ENCODE results near the gene ZNF710. TPM values are rescaled to one million over a fixed set of nuclear protein-coding genes. Genes with fewer than 3 reads are reported as not detected.

Gene ZNF710
- total RNA-seq, 2 donors from 2014 or later: 18.1 to 34.5 TPM

DNA sequence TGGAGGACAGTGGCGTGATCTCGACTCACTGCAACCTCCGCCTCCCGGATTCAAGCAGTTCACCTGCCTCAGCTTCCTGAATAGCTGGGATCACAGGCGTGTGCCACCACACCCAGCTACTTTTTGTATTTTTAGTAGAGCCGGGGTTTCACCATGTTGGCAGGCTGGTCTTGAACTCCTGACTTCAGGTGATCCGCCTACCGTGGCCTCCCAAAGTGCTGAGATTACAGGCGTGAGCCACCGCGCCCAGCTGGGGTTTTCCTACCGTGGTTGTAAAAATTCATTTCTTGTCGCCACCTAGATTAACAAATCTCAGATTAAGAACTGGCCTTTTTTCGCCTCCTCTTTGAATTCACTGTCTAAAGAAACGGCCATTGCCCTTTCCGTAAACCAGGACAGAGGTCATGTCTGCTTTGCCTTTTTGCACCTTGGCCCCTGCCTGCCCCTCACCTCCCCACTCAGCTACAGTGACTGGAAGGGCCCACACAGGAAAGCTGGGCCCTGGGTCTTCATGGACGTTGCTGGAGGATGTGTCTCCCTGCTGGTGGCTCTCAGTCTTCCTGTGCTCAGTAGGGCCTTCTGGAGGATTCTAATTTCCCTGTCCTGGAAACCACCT, 17.2 kb downstream of the ZNF710 start:
- peak overlapping the region in 1 of 4 donors; percentile 67 for H3K27ac ChIP-seq
- DNase-seq (peak in 1 of 4 donors; percentile 8), ATAC-seq (no peak)
- 93 to 97% methylated on average over 17 of the region's 17 CpGs for WGBS, 2 donors
- H3K27me3 ChIP-seq: no peaks in the 10 kb centered on the region
- no peaks in the 10 kb centered on the region for H3K36me3 ChIP-seq (replicated peaks in 1 of 2; ENCODE audit: insufficient read depth in 1 of 2, low read depth in 2 of 2)
- intact Hi-C loops (cut with DNase I): no loop called here
- no peak overlapping the region for H3K4me3 ChIP-seq
- peaks cover 24% of the 10 kb centered on the region for H3K4me1 ChIP-seq
- TF ChIP-seq POLR2A (IDR thresholded peaks at IDR 0.05): no peak
- TF ChIP-seq, protein P1, sequence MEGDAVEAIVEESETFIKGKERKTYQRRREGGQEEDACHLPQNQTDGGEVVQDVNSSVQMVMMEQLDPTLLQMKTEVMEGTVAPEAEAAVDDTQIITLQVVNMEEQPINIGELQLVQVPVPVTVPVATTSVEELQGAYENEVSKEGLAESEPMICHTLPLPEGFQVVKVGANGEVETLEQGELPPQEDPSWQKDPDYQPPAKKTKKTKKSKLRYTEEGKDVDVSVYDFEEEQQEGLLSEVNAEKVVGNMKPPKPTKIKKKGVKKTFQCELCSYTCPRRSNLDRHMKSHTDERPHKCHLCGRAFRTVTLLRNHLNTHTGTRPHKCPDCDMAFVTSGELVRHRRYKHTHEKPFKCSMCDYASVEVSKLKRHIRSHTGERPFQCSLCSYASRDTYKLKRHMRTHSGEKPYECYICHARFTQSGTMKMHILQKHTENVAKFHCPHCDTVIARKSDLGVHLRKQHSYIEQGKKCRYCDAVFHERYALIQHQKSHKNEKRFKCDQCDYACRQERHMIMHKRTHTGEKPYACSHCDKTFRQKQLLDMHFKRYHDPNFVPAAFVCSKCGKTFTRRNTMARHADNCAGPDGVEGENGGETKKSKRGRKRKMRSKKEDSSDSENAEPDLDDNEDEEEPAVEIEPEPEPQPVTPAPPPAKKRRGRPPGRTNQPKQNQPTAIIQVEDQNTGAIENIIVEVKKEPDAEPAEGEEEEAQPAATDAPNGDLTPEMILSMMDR (IDR thresholded peaks at IDR 0.05): no peak
- no peaks in the 10 kb centered on the region for H3K9me3 ChIP-seq

DNA sequence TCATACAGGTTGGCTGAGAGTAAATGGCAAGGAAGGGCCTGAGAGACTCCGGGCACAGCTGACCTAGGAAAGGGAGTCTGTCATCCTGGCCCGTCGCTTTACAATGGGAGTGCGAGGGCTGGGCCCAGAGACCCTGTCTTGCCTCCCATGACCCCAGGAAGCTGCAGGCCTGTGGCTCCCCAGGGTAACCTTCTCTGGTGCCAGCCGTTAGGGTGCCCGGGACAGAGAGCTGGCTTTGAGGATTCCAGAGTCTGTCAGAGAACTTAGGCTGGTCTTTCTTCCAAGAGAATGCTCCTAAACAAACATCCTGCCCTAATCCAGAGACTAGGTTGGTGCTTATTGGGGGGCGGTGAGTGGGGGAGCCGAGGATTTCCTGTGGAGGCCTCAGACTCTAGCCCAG, 18.5 kb downstream of the ZNF710 start:
- Histone ChIP-seq H3K36me3 (replicated peaks in 1 of 2; ENCODE audit: insufficient read depth in 1 of 2, low read depth in 2 of 2) (no peaks in the 10 kb centered on the region), H3K4me1 (peaks cover 31% of the 10 kb centered on the region), H3K27ac (peak overlapping the region in 3 of 4 donors; percentile 31 to 67 (median 41)), H3K4me3 (no peak overlapping the region), H3K27me3 (no peaks in the 10 kb centered on the region), H3K9me3 (no peaks in the 10 kb centered on the region)
- ATAC-seq (no peak), DNase-seq (peak in 2 of 4 donors; percentile 1 to 10)
- 78 to 87% methylated on average over 7 to 8 of the region's 8 CpGs for WGBS, 2 donors
- intact Hi-C loops (cut with DNase I): no loop called here
- no peak for TF ChIP-seq POLR2A (IDR thresholded peaks at IDR 0.05)
- TF ChIP-seq, protein P1 (IDR thresholded peaks at IDR 0.05): no peak

DNA sequence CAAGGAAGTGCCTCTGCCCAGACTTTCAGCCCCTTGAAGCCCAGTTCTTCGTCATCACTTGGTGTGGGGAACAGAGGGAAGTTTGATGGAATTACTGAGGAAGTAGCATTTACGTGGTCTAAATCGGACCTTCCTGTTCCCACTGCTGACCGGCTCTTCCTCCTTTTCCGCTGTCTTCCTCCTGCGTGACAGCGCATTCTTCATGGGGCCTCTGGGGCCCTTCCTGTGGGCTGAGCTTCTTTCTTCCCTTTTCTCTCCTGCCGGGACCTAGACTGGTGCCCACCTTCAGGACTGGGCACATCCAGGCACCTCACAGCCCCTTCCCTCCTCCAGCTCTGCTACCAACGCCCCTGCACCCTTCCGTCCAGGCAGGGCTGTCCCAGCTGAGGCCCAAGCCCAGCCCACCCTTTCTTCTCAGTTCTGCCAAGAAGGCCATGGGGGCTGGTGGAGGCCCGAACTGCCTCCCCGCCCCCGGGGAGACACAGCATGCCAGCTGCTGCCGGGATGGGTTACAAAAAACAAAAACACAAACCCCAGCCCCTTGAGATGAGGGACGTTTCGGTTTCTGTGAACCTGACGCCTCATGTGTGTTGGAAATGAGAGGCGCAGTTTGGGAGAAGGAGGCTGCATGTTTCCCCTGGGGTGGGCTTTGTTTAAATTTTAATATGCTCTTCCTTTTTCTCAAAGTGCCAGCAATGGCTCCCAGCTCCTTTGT, 19.1 kb downstream of the ZNF710 start:
- intact Hi-C loops (cut with DNase I): no loop called here
- 67 to 88% methylated on average over 16 to 18 of the region's 18 CpGs for WGBS, 2 donors
- TF ChIP-seq POLR2A (IDR thresholded peaks at IDR 0.05): no peak
- TF ChIP-seq, protein P1 (IDR thresholded peaks at IDR 0.05): no peak
- Histone ChIP-seq H3K4me3 (no peak overlapping the region), H3K27me3 (no peaks in the 10 kb centered on the region), H3K27ac (peak overlapping the region in 2 of 4 donors; percentile 41 to 71), H3K9me3 (no peaks in the 10 kb centered on the region), H3K36me3 (replicated peaks in 1 of 2; ENCODE audit: insufficient read depth in 1 of 2, low read depth in 2 of 2) (no peaks in the 10 kb centered on the region), H3K4me1 (peaks cover 36% of the 10 kb centered on the region)
- peak in 3 of 4 donors; percentile 8 to 58 (median 9) for DNase-seq
- ATAC-seq: no peak

DNA sequence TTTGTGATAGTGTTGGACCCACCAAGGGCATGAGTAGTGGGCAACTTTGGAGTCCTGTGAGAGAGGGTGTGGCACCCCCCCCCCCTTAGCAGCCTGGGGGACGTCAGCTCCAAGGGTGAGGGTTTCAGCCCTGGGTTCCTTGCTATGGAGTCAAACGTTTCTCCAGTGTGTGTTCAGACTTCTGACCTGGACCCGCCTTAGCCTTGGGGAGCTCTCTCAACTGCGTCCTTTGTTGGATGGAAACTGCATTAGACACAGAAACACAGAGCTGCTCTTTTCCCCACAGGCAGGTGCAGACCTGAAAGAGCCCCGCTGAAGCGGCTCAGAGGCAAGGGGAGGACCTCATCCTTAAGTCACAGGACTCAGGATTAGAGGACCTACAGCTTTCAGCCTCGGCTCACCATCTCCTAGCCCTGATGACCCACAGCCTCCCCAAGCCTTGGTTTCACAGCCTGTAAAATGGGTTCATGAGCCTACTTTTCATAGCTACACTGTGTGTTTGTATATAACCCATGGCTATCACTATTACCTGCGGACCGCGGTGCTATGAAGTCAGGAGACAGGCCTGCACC, 19.9 kb downstream of the ZNF710 start:
- Histone ChIP-seq H3K27ac (peak overlapping the region in 1 of 4 donors; percentile 41), H3K9me3 (no peaks in the 10 kb centered on the region), H3K27me3 (no peaks in the 10 kb centered on the region), H3K36me3 (replicated peaks in 1 of 2; ENCODE audit: insufficient read depth in 1 of 2, low read depth in 2 of 2) (no peaks in the 10 kb centered on the region), H3K4me1 (peaks cover 45% of the 10 kb centered on the region), H3K4me3 (no peak overlapping the region)
- intact Hi-C loops (cut with DNase I): no loop called here
- DNase-seq (peak in 1 of 4 donors; percentile 1), ATAC-seq (no peak)
- TF ChIP-seq POLR2A (IDR thresholded peaks at IDR 0.05): no peak
- TF ChIP-seq, protein P1 (IDR thresholded peaks at IDR 0.05): no peak
- WGBS, 2 donors: 69 to 86% methylated on average over 6 to 10 of the region's 10 CpGs
